T-helper 2 cell treated with Interferon-gamma antibody and Interleukin-4, amounts not matched to agents 5 μg/mL and 100 μg/mL, for 36 hours (primary cell): ENCODE measurements around the gene SREBF2.

Source experiments
- DNase-seq: peaks from one replicate; pipeline ENCODE4 v3.0.0; 2021; ENCODE audit warnings: low spot score
- H3K27ac Mint-ChIP-seq: one replicate; pipeline ENCODE4 v1.8.0; 2021; ENCODE audit warnings: mild to moderate bottlenecking, mixed read lengths
- H3K27me3 Mint-ChIP-seq: one replicate; pipeline ENCODE4 v1.8.0; 2021; ENCODE audit warnings: low read depth, mixed read lengths
- H3K36me3 Mint-ChIP-seq: one replicate; pipeline ENCODE4 v1.8.0; 2021; ENCODE audit warnings: low read depth, mixed read lengths
- H3K4me1 Mint-ChIP-seq: one replicate; pipeline ENCODE4 v1.8.0; 2021; ENCODE audit warnings: low read depth, mixed read lengths
- H3K4me3 Mint-ChIP-seq: one replicate; pipeline ENCODE4 v1.8.0; 2022; ENCODE audit warnings: mild to moderate bottlenecking, moderate library complexity, mixed read lengths
- H3K9me3 Mint-ChIP-seq: one replicate; pipeline ENCODE4 v1.8.0; 2021; ENCODE audit warnings: mixed read lengths

SREBF2 gene

DNA sequence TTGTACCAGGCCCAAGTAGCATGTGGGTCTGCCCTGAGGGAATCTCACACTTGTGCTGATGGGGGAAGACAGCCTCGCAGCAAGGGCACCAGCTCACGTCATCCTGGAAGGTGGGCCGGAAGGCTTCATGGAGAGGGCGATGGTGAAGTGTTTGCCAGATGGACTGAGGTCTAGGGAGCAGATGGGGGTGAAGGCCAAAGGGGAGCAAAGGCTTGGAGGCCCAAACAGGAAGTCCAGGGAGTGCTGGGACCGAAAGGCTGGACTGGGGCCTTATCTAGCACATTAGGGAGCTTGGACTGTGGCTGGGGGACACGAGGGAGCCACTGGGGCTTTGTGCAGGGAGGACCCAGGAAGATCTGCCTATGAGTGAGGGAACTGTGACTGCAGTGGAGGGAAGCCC lies 94.9 kb downstream of the SREBF2 start:
- H3K9me3 Mint-ChIP-seq: no peaks in the 10 kb centered on the region
- H3K27ac Mint-ChIP-seq: no peak overlapping the region
- H3K36me3 Mint-ChIP-seq: no peaks in the 10 kb centered on the region
- H3K4me1 Mint-ChIP-seq: peaks cover 6% of the 10 kb centered on the region
- no peak for DNase-seq
- peaks cover 28% of the 10 kb centered on the region for H3K27me3 Mint-ChIP-seq
- H3K4me3 Mint-ChIP-seq: peak overlapping the region; percentile 40

DNA sequence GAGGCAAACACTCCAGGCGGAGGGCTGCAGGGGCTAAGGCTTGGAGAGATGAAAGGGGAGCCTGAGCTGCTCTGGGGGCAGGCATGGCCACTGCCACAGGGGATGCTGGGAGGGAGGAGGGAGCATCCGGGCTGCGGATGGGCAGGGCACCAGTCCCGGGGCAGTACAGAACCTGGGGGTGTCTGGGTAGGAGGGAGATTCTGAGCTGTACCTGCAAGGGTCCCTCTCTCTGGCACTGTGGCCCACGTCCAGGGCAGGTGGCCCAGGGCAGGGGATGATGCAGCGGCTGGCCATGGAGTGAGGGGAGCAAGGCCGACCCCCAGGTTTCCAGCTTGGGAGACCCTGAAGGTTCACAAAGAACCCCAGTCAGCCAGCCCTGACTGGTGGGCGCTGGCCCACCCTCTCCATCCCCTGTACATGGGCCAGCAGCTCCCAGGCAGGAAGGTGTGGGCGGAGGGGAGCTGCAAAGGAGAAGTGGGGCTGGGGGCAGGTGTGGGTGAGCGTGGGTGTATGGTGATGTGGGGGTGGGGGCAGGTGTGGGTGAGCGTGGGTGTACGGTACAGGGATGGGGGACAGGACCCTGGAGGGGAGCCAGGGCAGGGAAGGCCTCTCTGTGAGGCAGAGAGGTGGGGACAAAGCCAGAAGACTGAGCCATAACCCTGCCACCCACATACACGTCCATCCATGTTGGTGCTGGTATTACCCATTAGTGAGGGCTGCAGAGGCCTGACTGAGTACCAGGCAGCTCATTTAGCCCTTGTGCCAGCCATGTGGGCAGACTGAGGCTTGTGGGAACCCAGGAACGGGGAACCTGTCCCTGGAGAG lies 95.9 kb downstream of the SREBF2 start:
- DNase-seq: no peak
- Mint-ChIP-seq H3K4me1 (peaks cover 6% of the 10 kb centered on the region), H3K27ac (no peak overlapping the region), H3K27me3 (peaks cover 25% of the 10 kb centered on the region), H3K9me3 (no peaks in the 10 kb centered on the region), H3K4me3 (no peak overlapping the region), H3K36me3 (no peaks in the 10 kb centered on the region)

DNA sequence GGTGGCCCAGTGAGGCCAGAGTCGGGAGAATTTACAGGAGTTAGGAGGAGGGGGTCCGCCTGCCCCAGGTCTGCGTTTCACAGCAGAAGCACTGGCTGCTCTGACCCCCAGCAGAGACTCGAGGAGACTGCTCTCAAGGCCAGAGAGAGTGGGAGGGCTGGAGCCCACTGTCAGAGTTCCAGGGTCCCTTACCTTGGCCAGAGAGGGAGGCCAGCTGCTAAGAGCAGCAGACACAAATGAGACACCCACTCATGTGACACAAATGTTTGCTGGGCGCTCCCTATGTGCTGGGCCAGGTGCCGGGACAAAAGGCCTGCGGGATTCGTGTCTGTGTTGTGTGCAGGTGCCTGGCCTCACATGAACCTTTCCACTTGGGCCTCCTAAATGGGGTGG lies 96.5 kb downstream of the SREBF2 start:
- peaks cover 6% of the 10 kb centered on the region for H3K4me1 Mint-ChIP-seq
- no peak for DNase-seq
- no peak overlapping the region for H3K27ac Mint-ChIP-seq
- peaks cover 25% of the 10 kb centered on the region for H3K27me3 Mint-ChIP-seq
- H3K9me3 Mint-ChIP-seq: no peaks in the 10 kb centered on the region
- H3K4me3 Mint-ChIP-seq: no peak overlapping the region
- H3K36me3 Mint-ChIP-seq: no peaks in the 10 kb centered on the region

DNA sequence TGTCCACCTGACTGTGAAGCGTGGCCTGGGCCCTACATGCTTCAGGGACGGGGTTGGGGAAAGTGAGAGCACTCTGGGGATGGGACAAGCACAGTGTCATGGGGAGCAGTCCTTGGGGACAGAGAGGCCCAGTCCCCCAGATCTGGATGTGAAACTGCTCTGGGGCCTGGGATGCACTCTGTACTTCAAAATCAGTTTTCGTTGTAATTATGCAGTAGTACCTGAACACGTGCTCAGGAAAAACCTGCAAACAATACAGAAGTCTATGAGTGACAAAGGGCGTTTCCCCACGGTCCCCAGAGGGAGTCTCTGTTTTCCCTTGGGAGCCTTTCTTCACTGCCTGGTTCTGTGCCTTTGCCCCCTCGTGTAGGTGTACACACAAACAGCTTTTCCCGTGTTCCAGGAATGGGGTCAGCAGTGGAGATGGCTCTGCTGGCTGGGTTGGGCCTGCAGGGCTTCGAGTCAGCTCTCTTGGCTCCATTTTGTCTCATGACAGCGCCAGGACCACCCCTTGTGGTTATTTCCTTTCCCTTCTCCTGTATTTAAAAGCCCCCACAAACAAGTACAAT lies 98.9 kb downstream of the SREBF2 start:
- Mint-ChIP-seq H3K9me3 (no peaks in the 10 kb centered on the region), H3K4me3 (no peak overlapping the region), H3K4me1 (no peaks in the 10 kb centered on the region), H3K36me3 (peaks cover 6% of the 10 kb centered on the region), H3K27ac (no peak overlapping the region), H3K27me3 (peaks cover 15% of the 10 kb centered on the region)
- DNase-seq: no peak

DNA sequence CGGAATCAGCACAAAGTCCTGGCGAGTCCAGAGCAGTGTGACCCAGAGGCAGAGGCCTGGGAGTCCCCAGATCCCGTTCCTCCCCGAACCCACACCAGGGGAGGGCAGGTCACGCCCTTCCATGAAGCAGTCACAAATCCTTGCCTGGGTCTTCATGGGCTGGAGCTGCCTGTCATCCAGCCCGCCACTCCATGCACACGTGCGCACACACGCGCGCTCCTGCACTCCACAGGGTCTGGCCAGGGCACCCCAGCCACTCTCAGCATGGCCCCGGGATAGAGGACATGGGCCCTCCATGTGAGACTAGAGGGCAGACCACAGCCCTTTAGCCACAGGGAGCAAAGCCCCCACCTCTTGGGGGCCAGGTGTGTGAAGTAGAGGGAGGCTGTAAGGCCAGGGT lies 99.4 kb downstream of the SREBF2 start:
- no peak overlapping the region for H3K4me3 Mint-ChIP-seq
- H3K9me3 Mint-ChIP-seq: no peaks in the 10 kb centered on the region
- H3K36me3 Mint-ChIP-seq: peaks cover 8% of the 10 kb centered on the region
- no peak overlapping the region for H3K27ac Mint-ChIP-seq
- no peaks in the 10 kb centered on the region for H3K4me1 Mint-ChIP-seq
- DNase-seq: no peak
- H3K27me3 Mint-ChIP-seq: peaks cover 9% of the 10 kb centered on the region

DNA sequence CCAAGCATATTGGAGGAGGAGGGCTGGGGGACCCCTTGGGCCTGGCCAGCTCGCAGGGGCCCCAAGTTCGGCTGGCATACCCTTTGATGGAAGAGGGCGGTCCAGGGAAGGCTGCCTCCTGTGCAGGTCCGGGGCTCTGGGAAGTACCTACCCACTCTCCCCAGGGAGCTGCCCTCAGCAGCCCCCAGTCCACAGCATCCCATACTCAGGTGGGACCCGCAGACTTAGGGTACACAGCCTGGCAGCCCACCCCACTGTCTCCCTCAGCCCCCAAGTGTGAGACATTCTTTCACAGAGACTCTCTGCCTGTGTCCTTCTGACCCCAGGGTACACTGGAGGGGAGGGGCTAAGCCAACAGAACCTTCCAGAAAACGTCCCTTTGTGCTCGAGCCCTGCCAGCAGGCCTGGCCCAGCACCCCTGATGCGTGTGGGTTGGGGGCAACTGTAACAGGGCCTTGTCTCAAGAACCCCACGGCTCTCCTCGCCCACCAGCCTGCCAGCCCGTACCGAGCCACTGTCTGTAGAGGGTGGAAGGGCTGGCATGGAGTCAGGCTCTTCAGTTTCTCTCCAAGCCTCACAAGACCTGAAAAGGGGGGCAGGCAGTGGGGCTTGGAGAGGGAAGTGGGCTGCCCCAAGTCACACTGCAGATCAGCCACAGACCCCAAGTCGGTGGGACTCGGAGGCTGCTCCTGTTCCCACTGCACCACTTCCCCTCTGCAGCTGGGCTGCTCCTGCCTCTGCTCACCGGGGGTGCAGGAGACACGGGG lies 100.7 kb downstream of the SREBF2 start:
- no peak overlapping the region for H3K27ac Mint-ChIP-seq
- no peak overlapping the region for H3K4me3 Mint-ChIP-seq
- no peak for DNase-seq
- no peaks in the 10 kb centered on the region for H3K27me3 Mint-ChIP-seq
- H3K36me3 Mint-ChIP-seq: peaks cover 8% of the 10 kb centered on the region
- no peaks in the 10 kb centered on the region for H3K9me3 Mint-ChIP-seq
- H3K4me1 Mint-ChIP-seq: no peaks in the 10 kb centered on the region

DNA sequence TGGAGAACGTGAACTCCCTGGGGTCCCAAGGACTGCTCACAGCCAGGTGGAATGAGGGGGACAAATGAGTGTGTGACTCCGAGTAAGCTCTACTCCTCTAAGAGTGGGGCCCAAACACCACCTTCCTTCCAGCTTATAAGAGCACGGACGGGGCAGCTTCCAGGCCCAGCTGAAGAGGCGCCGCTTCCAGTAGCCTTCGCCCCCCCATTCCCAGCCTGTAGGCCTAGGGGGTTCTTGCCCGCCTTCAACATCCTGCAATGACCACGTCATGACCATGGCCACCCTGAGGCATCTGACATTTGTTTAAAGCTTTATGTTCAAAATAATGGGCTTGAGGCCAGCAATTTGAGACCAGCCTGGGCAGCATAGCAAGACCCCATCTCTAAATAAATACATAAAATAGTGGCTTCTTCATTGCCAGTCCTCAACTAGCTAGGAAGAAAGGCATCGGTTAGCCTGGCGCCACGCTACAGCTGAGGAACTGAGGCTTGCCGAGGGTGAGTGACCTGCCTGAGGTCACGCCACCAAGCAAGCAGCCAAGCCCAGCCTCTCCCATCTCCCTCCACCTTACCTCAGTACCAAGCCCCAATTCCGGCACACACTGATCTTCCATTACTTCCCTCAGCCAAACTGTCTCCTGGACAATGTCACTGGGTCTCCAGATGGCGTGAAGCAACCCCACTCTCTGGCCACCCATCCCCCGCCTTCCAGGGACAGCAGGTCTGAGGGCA lies 101.5 kb downstream of the SREBF2 start:
- Mint-ChIP-seq H3K27ac (no peak overlapping the region), H3K36me3 (peaks cover 13% of the 10 kb centered on the region), H3K4me1 (peaks cover 3% of the 10 kb centered on the region), H3K9me3 (no peaks in the 10 kb centered on the region), H3K27me3 (no peaks in the 10 kb centered on the region), H3K4me3 (no peak overlapping the region)
- no peak for DNase-seq

DNA sequence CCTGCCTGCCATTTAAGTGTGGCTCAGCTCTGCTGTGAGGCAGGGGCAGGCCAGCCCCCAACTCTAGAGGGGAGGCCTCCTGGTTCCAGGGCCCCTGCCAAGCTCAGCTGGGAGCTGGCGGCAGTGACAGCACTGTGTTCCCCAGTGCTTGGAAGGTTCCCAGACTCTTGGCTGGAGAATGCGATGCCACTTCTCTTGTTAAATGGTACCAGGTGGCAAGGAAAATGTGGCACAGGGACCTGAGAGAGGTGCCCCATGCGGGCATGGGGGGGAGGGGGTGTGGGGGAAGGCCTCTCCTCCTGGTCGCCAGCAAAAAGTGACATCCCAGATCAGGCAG lies 102.1 kb downstream of the SREBF2 start:
- no peak for DNase-seq
- Mint-ChIP-seq H3K4me3 (no peak overlapping the region), H3K27me3 (no peaks in the 10 kb centered on the region), H3K36me3 (peaks cover 18% of the 10 kb centered on the region), H3K9me3 (no peaks in the 10 kb centered on the region), H3K4me1 (peaks cover 8% of the 10 kb centered on the region), H3K27ac (no peak overlapping the region)

DNA sequence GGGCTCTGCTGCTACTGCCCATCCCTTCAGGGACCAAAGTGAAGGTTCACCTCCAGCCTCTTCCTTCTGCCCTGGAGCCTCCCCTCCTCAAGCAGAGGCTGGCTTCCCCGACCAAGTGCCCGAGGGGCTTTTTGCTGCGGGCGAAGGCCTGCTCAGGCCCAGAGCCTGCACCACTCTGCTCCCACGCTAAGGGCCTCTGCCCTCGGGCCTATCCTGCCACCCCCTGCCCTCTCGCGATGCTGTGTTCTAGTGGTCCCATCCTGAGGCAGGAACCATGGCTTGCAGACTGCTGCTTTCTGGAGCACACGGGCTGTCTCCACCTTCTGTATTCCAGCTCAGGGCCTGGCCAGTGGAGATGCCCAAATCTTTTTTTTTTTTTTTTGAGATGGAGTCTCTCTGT lies 102.6 kb downstream of the SREBF2 start:
- no peak for DNase-seq
- no peaks in the 10 kb centered on the region for H3K9me3 Mint-ChIP-seq
- no peak overlapping the region for H3K4me3 Mint-ChIP-seq
- H3K36me3 Mint-ChIP-seq: peaks cover 20% of the 10 kb centered on the region
- no peaks in the 10 kb centered on the region for H3K27me3 Mint-ChIP-seq
- no peak overlapping the region for H3K27ac Mint-ChIP-seq
- H3K4me1 Mint-ChIP-seq: peaks cover 13% of the 10 kb centered on the region

DNA sequence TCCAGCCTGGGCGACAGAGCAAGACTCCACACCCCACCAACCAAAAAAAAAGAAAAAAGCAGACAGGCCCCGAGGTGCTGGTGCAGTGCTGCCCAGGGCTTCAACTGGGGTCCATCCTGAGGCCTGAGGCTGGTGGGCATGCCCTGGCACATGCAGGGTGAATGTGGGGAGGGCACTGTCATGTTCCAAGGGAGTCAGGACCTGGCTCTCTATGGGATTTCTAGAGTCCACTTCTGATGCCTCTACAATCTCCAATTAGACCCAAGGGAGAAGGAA lies 103.9 kb downstream of the SREBF2 start:
- no peaks in the 10 kb centered on the region for H3K9me3 Mint-ChIP-seq
- no peak overlapping the region for H3K27ac Mint-ChIP-seq
- H3K4me1 Mint-ChIP-seq: peaks cover 27% of the 10 kb centered on the region
- peaks cover 32% of the 10 kb centered on the region for H3K36me3 Mint-ChIP-seq
- H3K27me3 Mint-ChIP-seq: no peaks in the 10 kb centered on the region
- H3K4me3 Mint-ChIP-seq: no peak overlapping the region
- DNase-seq: no peak

DNA sequence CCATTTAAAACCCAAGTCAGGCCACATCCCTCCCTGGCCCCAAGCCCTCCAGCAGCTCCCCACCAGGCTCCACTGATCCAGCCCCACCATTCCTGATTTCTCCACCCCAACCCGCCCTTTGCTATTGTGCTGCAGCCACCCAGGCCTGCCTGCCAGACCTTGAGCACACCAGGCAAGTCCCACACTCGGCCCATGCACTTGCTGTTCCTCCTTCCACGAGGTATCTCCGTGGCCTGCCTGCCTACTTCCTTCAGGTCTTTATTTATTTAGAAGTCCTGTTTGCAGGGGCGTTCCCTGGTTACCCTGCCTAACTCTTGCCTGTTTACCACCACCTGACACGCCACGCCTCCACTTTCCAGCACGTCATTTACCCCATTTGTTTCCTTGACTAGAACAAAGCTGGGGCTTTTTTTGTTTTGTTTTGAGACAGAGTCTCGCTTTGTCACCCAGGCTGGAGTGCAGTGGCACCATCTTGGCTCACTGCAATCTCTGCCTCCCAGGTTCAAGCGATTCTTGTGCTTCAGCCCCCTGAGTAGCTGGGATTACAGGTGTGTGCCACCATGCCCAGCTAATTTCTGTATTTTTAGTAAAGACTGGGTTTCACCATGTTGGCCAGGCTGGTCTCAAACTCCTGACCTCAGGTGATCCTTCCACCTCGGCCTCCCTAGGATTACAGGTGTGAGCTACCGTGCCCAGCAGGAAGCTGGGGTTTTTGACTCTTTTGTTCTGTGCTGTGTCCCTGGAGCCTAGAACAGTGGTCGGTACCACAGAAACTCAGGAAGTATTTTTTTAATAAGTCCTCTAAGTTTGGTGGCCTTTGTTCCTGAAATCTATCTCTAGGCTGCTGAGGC lies 107.3 kb downstream of the SREBF2 start:
- Mint-ChIP-seq H3K27me3 (no peaks in the 10 kb centered on the region), H3K36me3 (peaks cover 59% of the 10 kb centered on the region), H3K4me1 (peaks cover 41% of the 10 kb centered on the region), H3K27ac (peak overlapping the region; percentile 100), H3K9me3 (no peaks in the 10 kb centered on the region), H3K4me3 (peak overlapping the region; percentile 83)
- DNase-seq: peak; percentile 97

DNA sequence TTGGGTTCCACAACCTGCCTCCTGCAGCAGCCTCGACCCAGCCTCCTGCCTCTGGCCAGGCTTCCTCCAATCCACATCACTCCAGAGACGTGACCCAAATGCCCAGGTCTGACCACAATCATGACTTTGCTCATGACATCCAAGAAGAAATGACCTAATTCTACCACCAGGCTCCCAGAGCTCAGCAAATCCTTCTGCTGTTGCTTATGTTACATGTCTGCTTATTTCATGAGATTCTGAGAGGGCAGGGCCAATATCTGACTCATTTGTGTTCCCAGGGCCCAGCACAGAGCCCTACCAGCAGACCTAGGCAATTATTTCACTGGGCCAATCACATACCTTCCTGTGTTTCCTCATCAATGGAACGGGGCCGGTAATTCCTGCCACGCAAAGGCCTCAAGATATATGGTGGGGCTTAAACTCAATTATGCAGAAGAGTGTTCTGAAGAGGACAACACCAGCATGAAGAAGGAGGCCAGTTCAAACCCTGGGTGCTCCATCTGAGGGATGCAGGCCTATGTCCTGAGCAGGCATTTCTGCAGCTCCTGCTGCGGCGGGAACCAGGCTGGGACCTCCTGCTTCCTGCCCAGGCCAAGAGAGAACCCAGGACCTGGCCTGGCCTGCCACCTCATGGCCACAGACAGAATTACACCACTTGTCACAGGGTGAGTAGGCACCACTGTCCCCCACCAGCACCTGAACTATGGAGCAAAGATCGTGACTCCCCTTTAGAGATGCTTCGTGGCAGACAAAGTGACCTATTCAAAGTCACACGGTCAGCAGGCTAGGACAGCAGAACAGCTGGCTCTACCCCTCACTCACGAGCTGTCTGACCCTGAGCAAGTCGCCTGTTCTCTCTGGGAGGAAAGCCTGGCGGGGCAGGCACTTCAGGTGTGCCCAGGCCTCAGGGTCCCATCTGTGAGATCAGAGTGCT lies 108.2 kb downstream of the SREBF2 start:
- H3K27me3 Mint-ChIP-seq: no peaks in the 10 kb centered on the region
- H3K36me3 Mint-ChIP-seq: peaks cover 62% of the 10 kb centered on the region
- no peaks in the 10 kb centered on the region for H3K9me3 Mint-ChIP-seq
- peak overlapping the region; percentile 100 for H3K27ac Mint-ChIP-seq
- peak overlapping the region; percentile 83 for H3K4me3 Mint-ChIP-seq
- peaks cover 48% of the 10 kb centered on the region for H3K4me1 Mint-ChIP-seq
- peak; percentile 79 for DNase-seq
